Activated B cell treated with CpG ODN at 0.5 μM for 24 hours (primary cell): ENCODE measurements around the gene KRT83. TPM values are rescaled to one million over a fixed set of nuclear protein-coding genes. Genes with fewer than 3 reads are reported as not detected.

ENCODE experiments used
- ATAC-seq: fragments of 200-7000 bp; cut with Tn5 transposase; one replicate; pipeline ENCODE4 v1.10.0; 2021; ENCODE audit warnings: low read depth, mild to moderate bottlenecking, moderate library complexity
- CTCF ChIA-PET: fragments of 350-600 bp; sonication (Branson Sonifier 250); formaldehyde crosslinking; loops from one replicate; lab custom pipeline; 2021; ENCODE audit warnings: antibody characterized with exemption; lab: Charles Lee
- POLR2A ChIA-PET: fragments of 350-600 bp; sonication (Branson Sonifier 250); formaldehyde crosslinking; loops from one replicate; lab custom pipeline; 2021; ENCODE audit warnings: antibody characterized with exemption; lab: Charles Lee
- DNase-seq: peaks from one replicate; pipeline ENCODE4 v3.0.0; 2022
- H3K27ac Mint-ChIP-seq: one replicate; pipeline ENCODE4 v1.8.0; 2020; ENCODE audit warnings: mixed read lengths
- H3K27me3 Mint-ChIP-seq: one replicate; pipeline ENCODE4 v1.8.0; 2021; ENCODE audit warnings: mixed read lengths
- H3K36me3 Mint-ChIP-seq: one replicate; pipeline ENCODE4 v1.8.0; 2021; ENCODE audit warnings: low read depth, mixed read lengths
- H3K4me1 Mint-ChIP-seq: one replicate; pipeline ENCODE4 v1.8.0; 2021; ENCODE audit warnings: mixed read lengths
- H3K4me3 Mint-ChIP-seq: one replicate; pipeline ENCODE4 v1.8.0; 2020; ENCODE audit warnings: mild to moderate bottlenecking, mixed read lengths
- H3K9me3 Mint-ChIP-seq: one replicate; pipeline ENCODE4 v1.8.0; 2020; ENCODE audit warnings: mixed read lengths
- intact Hi-C: fragments of 100-400 bp; cut with micrococcal nuclease; formaldehyde crosslinking; loops from one replicate; pipeline ENCODE4 v1.15.1; 2024
- total RNA-seq: library from RNA; stranded (reverse); gene quantifications from 2 replicates; pipeline ENCODE4 v1.2.3, GENCODE V29; 2022
- TF ChIP-seq, protein P1 (sequence below): fragments of 200-600 bp; IDR thresholded peaks from one replicate; pipeline ENCODE4 v1.8.0; 2022; ENCODE audit warnings: antibody characterized with exemption, mild to moderate bottlenecking

KRT83 gene
- total RNA-seq: not detected in 2 replicates

DNA sequence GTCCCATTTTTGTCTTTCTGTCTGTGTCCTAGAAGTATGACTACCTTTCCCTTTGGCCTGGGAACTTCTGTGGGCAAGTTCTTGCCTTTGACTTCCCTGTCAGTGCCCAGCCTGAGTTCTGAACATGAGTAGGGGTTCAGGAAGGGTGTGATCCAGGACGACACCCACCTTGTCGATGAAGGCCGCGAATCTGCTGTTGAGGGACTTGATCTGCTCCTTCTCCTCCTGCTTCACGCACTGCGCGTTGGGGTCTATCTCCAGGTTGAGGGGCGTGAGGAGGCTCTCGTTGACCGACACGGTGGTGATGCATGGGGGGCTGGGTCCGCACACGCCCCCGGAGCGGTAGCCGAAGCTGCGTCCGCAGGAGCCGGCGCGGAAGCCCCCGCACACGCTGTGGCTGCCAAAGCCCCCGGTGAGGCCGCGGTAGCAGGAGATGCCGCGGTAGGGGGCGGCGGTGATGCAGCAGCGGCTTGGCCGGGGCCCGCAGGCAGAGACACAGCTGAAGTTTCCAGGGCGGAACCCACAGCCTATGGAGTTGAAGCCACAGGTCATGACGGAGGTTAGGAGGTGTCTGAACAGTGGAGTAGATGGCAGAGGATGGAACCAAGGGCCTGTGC, at the start of gene KRT83:
KRT83 (minus strand) TSS at position 615 of the 617 bp plus-strand sequence; CDS start at position 552, 63 bp downstream.
- CTCF ChIA-PET: no interaction called here
- intact Hi-C loops: no loop called here

DNA sequence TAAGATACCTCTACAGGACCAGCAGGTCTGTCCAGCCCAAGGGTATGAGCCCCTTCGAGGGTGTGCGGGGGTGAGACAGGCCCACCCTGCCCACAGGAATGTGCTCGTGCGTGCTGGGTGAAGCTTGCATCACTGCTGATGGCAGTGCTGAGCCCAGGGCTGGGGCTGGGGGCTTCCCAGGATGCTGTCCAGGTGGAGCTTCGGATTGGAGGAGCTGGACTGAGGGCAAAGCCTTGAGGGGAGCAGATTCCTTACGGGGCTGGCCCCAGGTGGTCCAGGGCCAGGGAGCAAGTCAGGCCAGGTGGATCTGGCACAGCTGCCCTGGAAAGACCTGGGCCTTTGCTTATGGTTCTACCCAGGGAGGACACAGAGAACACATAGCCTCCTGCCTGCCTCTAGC, 48.6 kb upstream of the KRT83 start:
- DNase-seq (no peak), ATAC-seq (no peak)
- ChIA-PET CTCF (interaction anchor here (1.2 kb wide), 1 partner anchor 501 kb away, joined by 3 read pairs; no protein-coding TSS in a partner anchor), POLR2A (no interaction called here)
- intact Hi-C loops: no loop called here
- peaks cover 16% of the 10 kb centered on the region for H3K27me3 Mint-ChIP-seq
- H3K27ac Mint-ChIP-seq: no peak overlapping the region
- H3K9me3 Mint-ChIP-seq: peaks cover 6% of the 10 kb centered on the region
- H3K36me3 Mint-ChIP-seq: no peaks in the 10 kb centered on the region
- no peaks in the 10 kb centered on the region for H3K4me1 Mint-ChIP-seq
- no peak overlapping the region for H3K4me3 Mint-ChIP-seq
- TF ChIP-seq, protein P1, sequence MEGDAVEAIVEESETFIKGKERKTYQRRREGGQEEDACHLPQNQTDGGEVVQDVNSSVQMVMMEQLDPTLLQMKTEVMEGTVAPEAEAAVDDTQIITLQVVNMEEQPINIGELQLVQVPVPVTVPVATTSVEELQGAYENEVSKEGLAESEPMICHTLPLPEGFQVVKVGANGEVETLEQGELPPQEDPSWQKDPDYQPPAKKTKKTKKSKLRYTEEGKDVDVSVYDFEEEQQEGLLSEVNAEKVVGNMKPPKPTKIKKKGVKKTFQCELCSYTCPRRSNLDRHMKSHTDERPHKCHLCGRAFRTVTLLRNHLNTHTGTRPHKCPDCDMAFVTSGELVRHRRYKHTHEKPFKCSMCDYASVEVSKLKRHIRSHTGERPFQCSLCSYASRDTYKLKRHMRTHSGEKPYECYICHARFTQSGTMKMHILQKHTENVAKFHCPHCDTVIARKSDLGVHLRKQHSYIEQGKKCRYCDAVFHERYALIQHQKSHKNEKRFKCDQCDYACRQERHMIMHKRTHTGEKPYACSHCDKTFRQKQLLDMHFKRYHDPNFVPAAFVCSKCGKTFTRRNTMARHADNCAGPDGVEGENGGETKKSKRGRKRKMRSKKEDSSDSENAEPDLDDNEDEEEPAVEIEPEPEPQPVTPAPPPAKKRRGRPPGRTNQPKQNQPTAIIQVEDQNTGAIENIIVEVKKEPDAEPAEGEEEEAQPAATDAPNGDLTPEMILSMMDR: no peak

More for the DNA sequence above, at the start of gene KRT83:
- POLR2A ChIA-PET: no interaction called here
- Mint-ChIP-seq H3K27me3 (peaks cover 25% of the 10 kb centered on the region), H3K27ac (no peak within 1 kb of the TSS), H3K4me3 (no peak within 1 kb of the TSS), H3K4me1 (no peaks in the 10 kb centered on the region), H3K9me3 (no peaks in the 10 kb centered on the region), H3K36me3 (no peaks in the 10 kb centered on the region)
- TF ChIP-seq, protein P1: no peak
- no peak for ATAC-seq
- DNase-seq: no peak

DNA sequence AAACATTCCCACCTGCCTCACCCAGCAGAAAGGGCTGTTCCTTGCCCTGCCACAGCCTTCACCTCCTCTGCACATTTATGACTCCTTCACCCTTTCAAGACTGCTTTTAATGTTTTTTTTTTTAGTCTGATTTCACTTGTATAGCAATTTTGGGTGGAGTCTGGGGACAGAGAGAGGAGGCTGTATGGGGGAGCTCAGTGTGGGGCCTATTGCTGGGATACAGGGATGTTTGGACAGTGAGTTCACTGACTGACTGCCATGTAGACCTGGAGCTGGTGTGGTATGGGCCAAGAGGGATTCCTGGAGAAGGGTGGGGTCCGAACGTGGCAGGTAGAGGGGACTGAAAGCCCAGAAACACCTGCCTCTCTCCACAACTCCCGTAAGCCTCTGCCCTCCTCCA, 48.0 kb upstream of the KRT83 start:
- TF ChIP-seq, protein P1: no peak
- H3K27me3 Mint-ChIP-seq: peaks cover 16% of the 10 kb centered on the region
- H3K9me3 Mint-ChIP-seq: peaks cover 4% of the 10 kb centered on the region
- H3K4me3 Mint-ChIP-seq: no peak overlapping the region
- ATAC-seq (no peak), DNase-seq (no peak)
- H3K36me3 Mint-ChIP-seq: no peaks in the 10 kb centered on the region
- CTCF ChIA-PET: interaction anchor here (1.2 kb wide), 1 partner anchor 501 kb away, joined by 3 read pairs; no protein-coding TSS in a partner anchor
- H3K4me1 Mint-ChIP-seq: no peaks in the 10 kb centered on the region
- intact Hi-C loops: no loop called here
- POLR2A ChIA-PET: interaction anchor here (0.6 kb wide), 1 partner anchor 345 kb away, joined by 5 read pairs; no protein-coding TSS in a partner anchor
- no peak overlapping the region for H3K27ac Mint-ChIP-seq

DNA sequence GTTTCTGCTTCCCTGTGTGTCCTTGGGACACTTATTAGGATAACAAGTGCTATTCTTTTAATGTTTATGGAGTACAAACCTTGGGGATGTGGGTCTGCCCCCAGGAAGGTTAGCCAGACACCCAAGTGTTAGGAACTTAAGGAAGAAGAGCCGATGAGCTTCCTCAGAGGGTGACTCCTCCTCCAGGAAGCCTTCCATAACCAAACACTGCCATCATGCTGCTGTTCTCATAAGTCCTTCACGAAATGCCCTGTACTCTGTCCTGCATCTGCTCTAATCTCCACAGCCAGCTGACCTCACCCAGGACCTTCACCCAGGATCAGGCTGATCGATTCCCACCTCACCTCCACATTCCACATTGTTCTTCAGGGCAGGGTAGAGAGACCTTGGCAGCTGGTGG, 47.3 kb upstream of the KRT83 start:
- TF ChIP-seq, protein P1: no peak
- H3K4me3 Mint-ChIP-seq: no peak overlapping the region
- DNase-seq: no peak
- ChIA-PET POLR2A (interaction anchor here (0.6 kb wide), 1 partner anchor 345 kb away, joined by 5 read pairs; no protein-coding TSS in a partner anchor), CTCF (no interaction called here)
- no peaks in the 10 kb centered on the region for H3K4me1 Mint-ChIP-seq
- no peaks in the 10 kb centered on the region for H3K36me3 Mint-ChIP-seq
- H3K9me3 Mint-ChIP-seq: no peaks in the 10 kb centered on the region
- H3K27me3 Mint-ChIP-seq: peaks cover 16% of the 10 kb centered on the region
- H3K27ac Mint-ChIP-seq: no peak overlapping the region
- intact Hi-C loops: no loop called here
- ATAC-seq: no peak

DNA sequence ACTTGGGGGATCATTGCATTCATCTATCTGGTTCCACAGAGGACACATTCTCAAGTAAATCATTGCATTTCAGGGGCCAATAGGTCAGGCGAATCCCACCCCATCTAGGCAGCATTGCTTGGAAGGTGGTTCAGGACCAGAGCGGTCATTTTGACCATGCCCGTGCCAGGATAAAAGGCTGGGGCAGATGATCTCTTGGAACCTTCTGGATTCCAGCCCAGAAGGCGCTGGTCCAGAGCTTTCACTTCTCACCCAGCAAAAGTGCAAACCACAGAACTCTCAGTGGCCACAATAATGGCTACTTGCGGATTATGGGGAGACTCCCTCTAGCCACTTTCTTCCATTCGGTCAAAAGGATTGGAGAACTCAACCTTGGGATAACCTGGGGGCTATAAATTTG, 46.7 kb upstream of the KRT83 start:
- ChIA-PET POLR2A (no interaction called here), CTCF (no interaction called here)
- Mint-ChIP-seq H3K4me1 (no peaks in the 10 kb centered on the region), H3K27ac (no peak overlapping the region), H3K4me3 (no peak overlapping the region), H3K27me3 (peaks cover 16% of the 10 kb centered on the region), H3K36me3 (no peaks in the 10 kb centered on the region), H3K9me3 (no peaks in the 10 kb centered on the region)
- TF ChIP-seq, protein P1: no peak
- intact Hi-C loops: no loop called here
- ATAC-seq: no peak
- DNase-seq: no peak
